B cell (primary cell): ENCODE data around the gene ARMC5.

Source experiments
- CTCF ChIP-seq: fragments of 200-600 bp; IDR thresholded peaks from one replicate; pipeline ENCODE4 v1.8.0; 2022; ENCODE audit warnings: antibody characterized with exemption, mild to moderate bottlenecking
- EZH2 ChIP-seq: IDR thresholded peaks from 2 replicates; pipeline ENCODE4 v1.6.1; 2012; ENCODE audit warnings: borderline replicate concordance, low read depth, mild to moderate bottlenecking, moderate library complexity, low read length; ENCODE audit not compliant: insufficient read depth, poor library complexity, severe bottlenecking

- no peak for TF ChIP-seq CTCF
- no peak for TF ChIP-seq EZH2
These were observed 17.3 kb downstream of the ARMC5 start for GRCh38 chr16:31476303-31477219.
